ENCODE results near the gene STUB1.

The STUB1 gene

DNA sequence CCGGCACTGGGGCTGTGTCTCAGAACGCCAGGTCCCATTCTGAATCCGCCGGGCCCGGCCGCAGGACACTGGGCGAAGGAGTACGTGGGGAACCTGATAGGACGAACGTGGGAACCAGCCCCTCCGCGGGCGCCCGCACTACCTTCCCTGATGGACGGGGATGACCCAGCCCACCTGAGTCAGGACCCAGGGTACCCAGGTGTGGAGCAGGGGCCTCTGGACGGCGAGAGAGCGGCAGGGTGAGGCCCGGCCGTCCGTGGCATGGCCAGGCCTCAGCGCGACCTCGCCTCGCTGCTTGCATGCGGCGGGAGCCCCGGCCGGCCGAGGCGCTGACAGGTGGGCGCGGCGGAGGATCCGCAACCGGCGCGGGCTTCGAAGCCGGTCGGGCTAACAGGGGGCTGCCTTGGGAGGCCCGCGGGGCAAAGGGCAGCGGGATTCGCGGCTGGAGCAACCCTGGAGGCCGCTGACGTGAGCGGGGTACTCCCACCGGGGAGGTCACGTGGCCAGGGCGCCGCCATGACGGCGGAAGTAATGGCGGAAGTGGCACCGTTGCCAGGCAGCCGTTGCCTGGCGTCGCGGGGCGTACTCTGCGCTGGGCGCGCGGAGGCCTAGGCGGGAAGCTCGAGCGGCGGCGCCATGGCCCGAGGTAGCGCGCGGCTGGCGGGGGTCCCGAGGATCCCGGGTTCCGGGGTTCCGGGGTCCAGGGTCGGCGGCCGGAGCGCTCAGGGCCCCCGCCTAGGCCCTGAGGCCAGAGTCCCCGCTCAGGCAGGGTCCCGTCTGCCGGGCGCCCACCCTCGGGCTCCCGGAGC lies 31.2 kb upstream of the STUB1 start, which contains the start of gene WDR90:
Gene WDR90, plus strand, starts transcription at position 585 of the 809 bp plus-strand sequence. Its CDS starts 52 bp downstream, at position 637.
- TF ChIP-seq FOXP2 (optimal IDR thresholded peaks at IDR 0.05; ENCODE audit: control extremely low read depth, extremely low read length, insufficient read depth) = no peak
- TF ChIP-seq POLR2AphosphoS5 (IDR thresholded peaks at IDR 0.05; ENCODE audit: borderline replicate concordance, low read depth, low read length) = peak; percentile 78; the same call in 1 of the 2 replicates
- peak within 1 kb of the TSS; percentile 96 for H3K9ac ChIP-seq (ENCODE audit: insufficient read length)
- no peaks in the 10 kb centered on the region for H3K36me3 ChIP-seq (ENCODE audit: insufficient read depth, low read length)
- H3K27ac ChIP-seq = peak within 1 kb of the TSS; percentile 86
- H3K4me3 ChIP-seq = peak within 1 kb of the TSS; percentile 91
- peak; percentile 28 for DNase-seq (ENCODE audit: low read depth, low spot score)
- H3K9me3 ChIP-seq (ENCODE audit: low read depth, low read length) = no peaks in the 10 kb centered on the region

GRCh38 chr16:649631-650030 lies 30.6 kb upstream of the STUB1 start:
- Histone ChIP-seq H3K9me3 (ENCODE audit: low read depth, low read length) (no peaks in the 10 kb centered on the region), H3K4me3 (peak overlapping the region; percentile 91), H3K9ac (ENCODE audit: insufficient read length) (peak overlapping the region; percentile 96), H3K36me3 (ENCODE audit: insufficient read depth, low read length) (no peaks in the 10 kb centered on the region), H3K27ac (no peak overlapping the region)
- TF ChIP-seq FOXP2 (optimal IDR thresholded peaks at IDR 0.05; ENCODE audit: control extremely low read depth, extremely low read length, insufficient read depth) = no peak
- no peak for TF ChIP-seq EZH2 (IDR thresholded peaks at IDR 0.05)
- no peak for TF ChIP-seq POLR2AphosphoS5 (IDR thresholded peaks at IDR 0.05; ENCODE audit: borderline replicate concordance, low read depth, low read length)
- no peak for DNase-seq (ENCODE audit: low read depth, low spot score)

DNA sequence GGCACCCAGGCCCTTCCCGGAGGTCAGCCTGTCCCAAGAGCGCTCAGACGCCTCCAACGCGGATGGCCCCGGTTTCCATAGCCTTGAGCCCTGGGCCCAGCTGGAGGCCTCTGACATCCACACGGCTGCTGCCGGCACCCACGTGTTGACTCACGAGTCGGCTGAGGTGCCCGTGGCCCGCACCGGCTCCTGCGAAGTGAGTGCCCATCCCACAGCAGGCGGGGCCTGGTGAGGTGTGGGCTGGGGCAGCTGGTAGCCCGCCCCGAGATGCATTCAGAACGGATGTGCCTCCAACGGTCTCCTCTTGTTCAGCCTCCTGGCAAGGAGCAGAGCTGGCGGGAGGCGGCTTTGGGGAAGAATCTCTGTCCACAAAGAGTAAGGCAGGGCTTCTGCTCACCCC lies 28.4 kb upstream of the STUB1 start:
- H3K9ac ChIP-seq (ENCODE audit: insufficient read length) = no peak overlapping the region
- no peak for TF ChIP-seq POLR2AphosphoS5 (IDR thresholded peaks at IDR 0.05; ENCODE audit: borderline replicate concordance, low read depth, low read length)
- no peak for TF ChIP-seq EZH2 (IDR thresholded peaks at IDR 0.05)
- TF ChIP-seq FOXP2 (optimal IDR thresholded peaks at IDR 0.05; ENCODE audit: control extremely low read depth, extremely low read length, insufficient read depth) = no peak
- no peak for DNase-seq (ENCODE audit: low read depth, low spot score)
- H3K36me3 ChIP-seq (ENCODE audit: insufficient read depth, low read length) = no peaks in the 10 kb centered on the region; the same call in 1 of the 2 replicates
- no peak overlapping the region for H3K27ac ChIP-seq
- no peak overlapping the region for H3K4me3 ChIP-seq
- no peaks in the 10 kb centered on the region for H3K9me3 ChIP-seq (ENCODE audit: low read depth, low read length)

DNA sequence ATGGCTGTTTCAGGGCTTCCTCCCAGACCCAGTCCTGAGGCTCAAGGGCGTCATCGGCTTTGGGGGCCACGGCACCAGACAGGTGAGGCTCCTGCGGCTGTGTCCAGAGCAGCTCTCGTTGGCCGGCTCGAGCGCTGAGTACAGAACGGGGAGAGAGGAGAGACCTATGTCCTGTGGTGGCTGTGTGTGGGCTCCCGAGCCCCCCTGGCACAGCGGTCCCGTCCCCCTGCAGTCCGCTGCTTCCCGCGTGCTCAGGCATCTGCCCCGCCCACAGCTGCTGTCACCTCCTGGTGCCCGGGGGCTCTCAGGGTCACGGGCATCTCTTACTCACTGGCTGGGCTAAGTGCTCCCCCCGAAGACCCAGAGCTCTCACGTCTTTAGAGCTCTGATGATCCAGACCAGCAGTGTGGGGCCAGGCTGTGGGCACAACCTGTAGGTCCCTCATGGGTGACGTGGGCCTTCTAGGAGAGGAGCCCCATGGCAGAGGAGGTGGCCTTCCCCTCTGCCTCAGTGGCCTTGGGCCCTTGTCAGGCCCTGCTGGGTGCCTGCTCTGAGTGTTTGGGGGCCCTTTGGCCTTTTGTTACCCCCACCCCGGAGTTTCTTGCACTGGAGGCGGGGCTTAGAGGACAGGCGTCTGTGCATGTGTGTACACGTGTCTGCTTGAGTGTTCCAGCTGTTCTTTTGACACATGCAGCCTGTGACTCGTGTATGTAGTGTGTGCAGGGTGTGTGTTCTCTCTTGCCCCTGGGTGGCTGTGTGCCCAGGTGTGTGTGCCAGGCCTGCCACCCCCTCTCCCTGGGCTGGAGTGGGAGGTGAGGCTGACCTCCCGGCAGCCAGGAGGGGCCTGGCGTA lies 27.5 kb upstream of the STUB1 start:
- TF ChIP-seq POLR2AphosphoS5 (IDR thresholded peaks at IDR 0.05; ENCODE audit: borderline replicate concordance, low read depth, low read length) = no peak
- Histone ChIP-seq H3K36me3 (ENCODE audit: insufficient read depth, low read length) (no peaks in the 10 kb centered on the region; the same call in 1 of the 2 replicates), H3K9me3 (ENCODE audit: low read depth, low read length) (no peaks in the 10 kb centered on the region), H3K9ac (ENCODE audit: insufficient read length) (no peak overlapping the region), H3K4me3 (no peak overlapping the region), H3K27ac (no peak overlapping the region)
- no peak for DNase-seq (ENCODE audit: low read depth, low spot score)

DNA sequence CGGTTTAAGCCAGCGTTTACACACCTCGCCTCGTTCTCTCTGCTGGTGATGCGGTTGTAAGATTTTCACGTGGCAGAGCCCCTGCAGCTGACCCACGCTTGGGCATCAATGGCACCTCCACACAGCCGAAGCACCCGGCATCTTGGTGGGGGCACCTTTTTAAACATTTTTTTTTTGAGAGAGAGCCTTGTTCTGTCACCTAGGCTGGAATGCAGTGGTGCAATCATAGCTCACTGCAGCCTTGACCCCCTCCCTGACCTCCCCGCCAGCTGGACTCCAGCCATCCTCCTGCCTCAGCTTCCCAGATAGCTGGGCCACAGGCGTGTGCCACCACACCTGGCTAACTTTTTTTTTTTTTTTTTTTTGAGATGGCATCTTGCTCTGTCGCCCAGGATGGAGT lies 26.2 kb upstream of the STUB1 start:
- Histone ChIP-seq H3K9ac (ENCODE audit: insufficient read length) (no peak overlapping the region), H3K27ac (no peak overlapping the region), H3K36me3 (ENCODE audit: insufficient read depth, low read length) (no peaks in the 10 kb centered on the region; the same call in 1 of the 2 replicates), H3K4me3 (no peak overlapping the region), H3K9me3 (ENCODE audit: low read depth, low read length) (no peaks in the 10 kb centered on the region)
- TF ChIP-seq EZH2 (IDR thresholded peaks at IDR 0.05) = no peak
- no peak for TF ChIP-seq POLR2AphosphoS5 (IDR thresholded peaks at IDR 0.05; ENCODE audit: borderline replicate concordance, low read depth, low read length)
- no peak for TF ChIP-seq FOXP2 (optimal IDR thresholded peaks at IDR 0.05; ENCODE audit: control extremely low read depth, extremely low read length, insufficient read depth)
- no peak for DNase-seq (ENCODE audit: low read depth, low spot score)

DNA sequence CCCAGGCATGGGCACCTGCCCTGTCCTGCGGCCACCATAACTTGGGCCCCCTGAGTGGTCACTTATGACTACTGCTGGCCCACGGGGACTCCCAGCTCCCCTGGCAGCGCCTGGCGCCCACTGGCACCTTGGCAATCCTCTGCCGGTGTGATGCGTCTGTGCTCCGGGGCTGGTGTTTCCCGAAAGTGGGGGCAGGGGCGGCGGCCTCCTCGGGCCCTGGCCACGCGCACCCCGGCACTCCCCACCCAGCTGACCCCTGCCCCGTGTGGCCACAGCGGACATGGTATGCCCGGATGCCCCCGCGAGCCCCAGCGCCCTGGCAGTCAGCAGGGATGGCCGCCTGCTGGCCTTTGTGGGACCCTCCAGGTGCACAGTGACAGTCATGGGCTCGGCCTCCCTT lies 22.7 kb upstream of the STUB1 start:
- no peaks in the 10 kb centered on the region; the same call in 1 of the 2 replicates for H3K36me3 ChIP-seq (ENCODE audit: insufficient read depth, low read length)
- no peak for TF ChIP-seq FOXP2 (optimal IDR thresholded peaks at IDR 0.05; ENCODE audit: control extremely low read depth, extremely low read length, insufficient read depth)
- no peak for TF ChIP-seq EZH2 (IDR thresholded peaks at IDR 0.05)
- no peak for TF ChIP-seq POLR2AphosphoS5 (IDR thresholded peaks at IDR 0.05; ENCODE audit: borderline replicate concordance, low read depth, low read length)
- no peak overlapping the region for H3K9ac ChIP-seq (ENCODE audit: insufficient read length)
- no peak for DNase-seq (ENCODE audit: low read depth, low spot score)
- no peak overlapping the region for H3K4me3 ChIP-seq
- H3K27ac ChIP-seq = no peak overlapping the region
- no peaks in the 10 kb centered on the region for H3K9me3 ChIP-seq (ENCODE audit: low read depth, low read length)

- H3K36me3 ChIP-seq (ENCODE audit: insufficient read depth, low read length) = no peaks in the 10 kb centered on the region; the same call in 1 of the 2 replicates
- H3K4me3 ChIP-seq = no peak overlapping the region
- no peak overlapping the region for H3K27ac ChIP-seq
- no peaks in the 10 kb centered on the region for H3K9me3 ChIP-seq (ENCODE audit: low read depth, low read length)
- H3K9ac ChIP-seq (ENCODE audit: insufficient read length) = no peak overlapping the region
- TF ChIP-seq POLR2AphosphoS5 (IDR thresholded peaks at IDR 0.05; ENCODE audit: borderline replicate concordance, low read depth, low read length) = no peak
- TF ChIP-seq EZH2 (IDR thresholded peaks at IDR 0.05) = no peak
- no peak for TF ChIP-seq FOXP2 (optimal IDR thresholded peaks at IDR 0.05; ENCODE audit: control extremely low read depth, extremely low read length, insufficient read depth)
- no peak for DNase-seq (ENCODE audit: low read depth, low spot score)
Measured at GRCh38 chr16:658679-659571, 21.3 kb upstream of the STUB1 start.

All from SK-N-MC (cell line).